DND-41 (cell line): ENCODE data around the gene PSORS1C1.

Experiments used
- ATAC-seq: fragments of 200-7000 bp; cut with Tn5 transposase; 3 replicates; pipeline ENCODE4 v1.9.1; 2021; ENCODE audit warnings: low read depth; ENCODE audit not compliant: insufficient read depth
- DNase-seq: peaks from one replicate; pipeline ENCODE4 v3.0.0-alpha.2; 2020
- H2AFZ ChIP-seq: 2 replicates; pipeline ENCODE4 v1.6.0; 2012; ENCODE audit warnings: low read depth, low read length
- H3K27ac ChIP-seq: 2 replicates; pipeline ENCODE4 v1.5.1; 2012; ENCODE audit warnings: low read length, inconsistent platforms
- H3K27me3 ChIP-seq: fragments of 200-600 bp; sonication (generic); 2 replicates; pipeline ENCODE4 v1.6.0; 2012; ENCODE audit warnings: low read length, mild to moderate bottlenecking, inconsistent platforms; ENCODE audit not compliant: insufficient read depth, poor library complexity
- H3K36me3 ChIP-seq: 2 replicates; pipeline ENCODE4 v1.5.1; 2012; ENCODE audit warnings: low read length, inconsistent platforms; ENCODE audit not compliant: insufficient read depth
- H3K4me1 ChIP-seq: 2 replicates; pipeline ENCODE4 v1.5.1; 2012; ENCODE audit warnings: mild to moderate bottlenecking, low read length; ENCODE audit not compliant: insufficient read depth
- H3K4me2 ChIP-seq: 2 replicates; pipeline ENCODE4 v1.6.0; 2012; ENCODE audit warnings: mild to moderate bottlenecking, moderate library complexity, low read length, inconsistent platforms; ENCODE audit not compliant: insufficient read depth
- H3K4me3 ChIP-seq, 2 experiments: fragments of 200-600 bp in 1 of 2; shearing (Covaris generic) in 1 of 2; 2 replicates each; pipeline ENCODE4 v1.5.1; 2012 to 2016; ENCODE audit warnings: inconsistent platforms in 2 of 2, low read length in 2 of 2, mild to moderate bottlenecking in 2 of 2, low read depth in 1 of 2, moderate library complexity in 1 of 2
- H3K79me2 ChIP-seq: 2 replicates; pipeline ENCODE4 v1.6.0; 2012; ENCODE audit warnings: low read length, inconsistent platforms; ENCODE audit not compliant: insufficient read depth
- H3K9ac ChIP-seq: 2 replicates; pipeline ENCODE4 v1.6.0; 2012; ENCODE audit warnings: low read depth, mild to moderate bottlenecking, inconsistent platforms, low read length, moderate library complexity
- H3K9me3 ChIP-seq: 2 replicates; pipeline ENCODE4 v1.5.1; 2012; ENCODE audit warnings: low read length, moderate library complexity, mild to moderate bottlenecking, inconsistent platforms; ENCODE audit not compliant: insufficient read depth, severe bottlenecking
- H4K20me1 ChIP-seq: 2 replicates; pipeline ENCODE4 v1.6.0; 2012; ENCODE audit warnings: low read length; ENCODE audit not compliant: insufficient read depth
- CTCF ChIP-seq: IDR thresholded peaks from 2 replicates; pipeline ENCODE4 v1.5.1; 2012; ENCODE audit warnings: borderline replicate concordance, low read length, moderate library complexity, mild to moderate bottlenecking; ENCODE audit not compliant: poor library complexity, severe bottlenecking; ENCODE audit errors: extremely low read depth
- EZH2 ChIP-seq: IDR thresholded peaks from 3 replicates; pipeline ENCODE4 v1.6.1; 2012; ENCODE audit warnings: borderline replicate concordance, low read depth, mild to moderate bottlenecking, moderate library complexity, low read length, inconsistent platforms; ENCODE audit not compliant: severe bottlenecking

The PSORS1C1 gene

GRCh38 chr6:31173406-31173805 is 58.8 kb downstream of the PSORS1C1 start:
- Histone ChIP-seq H2AFZ (no peak overlapping the region), H3K9ac (no peak overlapping the region), H3K79me2 (no peaks in the 10 kb centered on the region), H3K27me3 (no peaks in the 10 kb centered on the region), H3K4me3 (no peak overlapping the region), H3K27ac (no peak overlapping the region), H4K20me1 (no peaks in the 10 kb centered on the region), H3K4me1 (0 out of 2 replicates have a peak, but pooled peaks cover 3% of the 10 kb centered on the region), H3K4me2 (no peak overlapping the region), H3K9me3 (no peaks in the 10 kb centered on the region), H3K36me3 (no peaks in the 10 kb centered on the region)
- DNase-seq (no peak), ATAC-seq (no peak)
- no peak for TF ChIP-seq CTCF
- TF ChIP-seq EZH2: no peak

- Histone ChIP-seq H3K36me3 (no peaks in the 10 kb centered on the region), H2AFZ (no peak overlapping the region), H3K9me3 (no peaks in the 10 kb centered on the region), H3K4me2 (no peak overlapping the region), H3K27me3 (no peaks in the 10 kb centered on the region), H3K4me1 (0 out of 2 replicates have a peak, but pooled peaks cover 3% of the 10 kb centered on the region), H3K9ac (no peak overlapping the region), H3K79me2 (no peaks in the 10 kb centered on the region), H3K4me3 (no peak overlapping the region), H4K20me1 (no peaks in the 10 kb centered on the region), H3K27ac (no peak overlapping the region)
- TF ChIP-seq CTCF (no peak), EZH2 (no peak)
- no peak for DNase-seq
- no peak for ATAC-seq
Observed at GRCh38 chr6:31174378-31174777, 59.8 kb downstream of the PSORS1C1 start.

- no peaks in the 10 kb centered on the region for H3K79me2 ChIP-seq
- no peaks in the 10 kb centered on the region for H3K36me3 ChIP-seq
- no peak overlapping the region for H3K4me3 ChIP-seq
- DNase-seq (peak; percentile 31), ATAC-seq (peak; percentile 83)
- H3K27me3 ChIP-seq: no peaks in the 10 kb centered on the region
- no peak for TF ChIP-seq EZH2
- no peak for TF ChIP-seq CTCF
- H3K27ac ChIP-seq: no peak overlapping the region
- H3K4me2 ChIP-seq: no peak overlapping the region
- no peaks in the 10 kb centered on the region for H4K20me1 ChIP-seq
- H3K4me1 ChIP-seq: 0 out of 2 replicates have a peak, but pooled peaks cover 3% of the 10 kb centered on the region
- H3K9me3 ChIP-seq: no peaks in the 10 kb centered on the region
- no peak overlapping the region for H3K9ac ChIP-seq
- no peak overlapping the region for H2AFZ ChIP-seq
Observed at GRCh38 chr6:31175971-31176370, 61.4 kb downstream of the PSORS1C1 start.
